Thymus (tissue), 11 donors: Measurements from ENCODE around the gene RUVBL2. TPM values are rescaled to one million over a fixed set of nuclear protein-coding genes. Genes with fewer than 3 reads are reported as not detected.
"Not testable (repeated sequence)": the region's sequence is repeated elsewhere in the genome, so short reads cannot be mapped to it uniquely, and the experiment has no call there.

Experiments
- DNase-seq, 9 donors: peaks; one replicate each; pipeline ENCODE4 v3.0.0-alpha.2; 2013; ENCODE audit warnings: low spot score in 9 of 9, low read depth in 6 of 9, missing footprints in 1 of 9
- H3K27ac ChIP-seq, 2 donors: one replicate each; pipeline ENCODE4 v1.5.1; 2013; ENCODE audit warnings: control low read depth in 1 of 2, low read depth in 1 of 2, low read length in 1 of 2, mild to moderate bottlenecking in 1 of 2, moderate library complexity in 1 of 2
- H3K27me3 ChIP-seq, 2 donors: one replicate each; pipeline ENCODE4 v1.5.1; 2013; ENCODE audit warnings: low read length in 1 of 2; ENCODE audit not compliant: control insufficient read depth in 2 of 2, insufficient read depth in 1 of 2
- H3K36me3 ChIP-seq, 2 donors: one replicate each; pipeline ENCODE4 v1.5.1; 2013; ENCODE audit warnings: low read length in 1 of 2, mild to moderate bottlenecking in 1 of 2, moderate library complexity in 1 of 2; ENCODE audit not compliant: control insufficient read depth in 2 of 2, insufficient read depth in 2 of 2
- H3K4me1 ChIP-seq, 2 donors: one replicate each; pipeline ENCODE4 v1.5.1; 2013; ENCODE audit warnings: low read length in 2 of 2; ENCODE audit not compliant: control insufficient read depth in 2 of 2, insufficient read depth in 2 of 2
- H3K4me3 ChIP-seq, 2 donors: one replicate each; pipeline ENCODE4 v1.5.1; 2013; ENCODE audit warnings: low read length in 2 of 2, control low read depth in 1 of 2, mild to moderate bottlenecking in 1 of 2
- H3K9me3 ChIP-seq, 2 donors: one replicate each; pipeline ENCODE4 v1.5.1; 2013; ENCODE audit warnings: low read length in 1 of 2, mild to moderate bottlenecking in 1 of 2; ENCODE audit not compliant: control insufficient read depth in 2 of 2, insufficient read depth in 1 of 2
- WGBS: extraction: QIAGEN DNeasy Blood & Tissue Kit; methylation state at CpG from one replicate; pipeline ENCODE4 v1.1.7; 2013; 5-methylcytosine and 5-hydroxymethylcytosine counted together
- polyA plus RNA-seq: library from polyadenylated mRNA; stranded (reverse); fragments of 200-250 nt; gene quantifications from one replicate; pipeline ENCODE4 v1.2.3, GENCODE V29; 2013
- total RNA-seq: library from RNA; stranded (reverse); fragments of 120-200 nt; gene quantifications from one replicate; pipeline ENCODE4 v1.2.4, GENCODE V29; 2013
- donor health status: healthy.

RUVBL2 gene
- total and polyA plus RNA-seq, 2 donors: 52.0 to 107 TPM

DNA sequence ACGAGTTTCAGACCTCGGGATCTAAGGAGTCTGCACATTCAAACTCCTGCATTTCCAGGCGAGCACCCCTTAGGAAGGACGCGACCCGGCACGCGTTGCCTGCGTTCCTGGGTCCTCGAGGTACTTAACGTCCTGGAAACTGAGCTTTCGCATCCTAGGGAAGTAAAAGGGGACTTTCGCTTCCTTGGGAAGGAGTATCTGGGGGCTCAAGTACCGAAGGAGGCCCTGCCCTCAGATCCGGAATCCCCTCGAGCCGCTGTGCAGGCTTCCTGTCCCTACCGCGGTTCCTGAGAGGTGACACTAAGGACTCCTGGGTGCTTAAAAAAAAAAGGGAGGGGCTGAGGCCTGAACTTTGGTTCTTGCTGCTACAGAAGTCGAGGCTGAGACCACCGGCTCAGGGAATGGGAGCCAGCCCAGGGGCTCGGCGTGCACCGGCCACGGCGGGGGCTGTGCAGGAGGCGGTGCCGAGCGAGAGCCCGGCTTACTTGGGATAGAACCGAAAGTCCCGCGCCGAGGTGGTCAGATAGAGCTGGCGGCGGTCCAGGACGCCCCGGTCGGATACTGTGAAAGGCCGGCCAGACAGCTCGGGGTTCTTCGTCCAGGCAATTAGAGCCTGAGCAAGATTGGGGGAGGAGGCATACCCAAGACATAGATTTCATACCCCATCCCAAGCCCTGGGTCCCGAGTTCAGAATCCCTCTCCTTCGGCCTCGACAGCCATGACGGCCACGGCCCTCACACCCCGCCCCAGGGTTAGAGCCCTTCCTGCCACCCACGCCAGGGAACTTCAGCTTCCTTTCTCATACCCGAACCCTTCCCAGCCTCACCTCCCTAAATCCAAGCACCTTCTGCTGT is 24.9 kb downstream of the RUVBL2 start:
- not testable (repeated sequence) for H3K9me3 ChIP-seq, H3K27ac ChIP-seq
- 8% methylated on average over 50 of the region's 50 CpGs for WGBS
- Histone ChIP-seq H3K4me3 (peak overlapping the region in 1 of 2 donors; percentile 47), H3K27me3 (peaks cover 16 to 54% of the 10 kb centered on the region in 2 donors), H3K4me1 (peaks cover 3 to 14% of the 10 kb centered on the region in 2 donors), H3K36me3 (peaks cover 13 to 25% of the 10 kb centered on the region in 2 donors)
- peak in 1 of 9 donors; percentile 18 for DNase-seq

DNA sequence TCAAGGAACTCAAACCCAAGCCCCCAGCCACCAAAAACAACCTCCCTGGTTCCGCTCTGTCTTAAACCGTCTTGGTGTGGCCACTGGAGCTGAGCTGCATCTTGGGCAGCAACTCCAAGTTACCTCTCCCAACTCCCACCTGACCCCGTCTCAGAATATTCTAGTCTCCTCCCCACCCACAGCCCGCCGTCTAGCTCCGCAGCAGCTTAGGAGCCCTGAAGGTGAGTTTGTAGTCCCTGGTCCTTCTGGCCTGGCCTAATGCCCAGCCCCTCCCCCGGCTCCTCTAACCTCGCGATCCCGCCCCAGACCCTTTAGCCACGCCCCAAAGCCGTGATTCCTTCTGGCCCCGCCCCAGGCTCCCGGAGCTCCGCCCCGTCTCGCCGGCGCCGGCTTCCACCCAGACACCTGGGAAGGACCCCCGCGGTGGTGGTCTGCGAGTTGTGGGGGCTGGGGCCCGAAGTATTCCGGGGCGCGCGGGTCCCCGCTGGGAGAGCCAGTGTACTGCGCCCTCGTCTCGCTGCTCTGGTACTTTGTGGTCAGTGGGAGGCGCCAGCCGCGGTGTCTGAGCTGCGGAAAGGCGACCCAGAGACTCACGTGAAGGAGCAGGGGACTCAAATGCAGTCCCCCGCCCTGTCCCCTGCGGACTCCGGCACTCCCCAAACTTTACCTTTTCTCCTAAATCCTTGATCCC is 25.7 kb downstream of the RUVBL2 start:
- H3K4me1 ChIP-seq: peaks cover 3 to 14% of the 10 kb centered on the region in 2 donors
- no peak overlapping the region for H3K27ac ChIP-seq
- peaks cover 13 to 21% of the 10 kb centered on the region in 2 donors for H3K36me3 ChIP-seq
- H3K27me3 ChIP-seq: peaks cover 16 to 54% of the 10 kb centered on the region in 2 donors
- WGBS: 19% methylated on average over 41 of the region's 41 CpGs
- peak in 2 of 9 donors; percentile 21 to 39 for DNase-seq
- peak overlapping the region in 1 of 2 donors; percentile 32 for H3K4me3 ChIP-seq
- no peaks in the 10 kb centered on the region for H3K9me3 ChIP-seq

DNA sequence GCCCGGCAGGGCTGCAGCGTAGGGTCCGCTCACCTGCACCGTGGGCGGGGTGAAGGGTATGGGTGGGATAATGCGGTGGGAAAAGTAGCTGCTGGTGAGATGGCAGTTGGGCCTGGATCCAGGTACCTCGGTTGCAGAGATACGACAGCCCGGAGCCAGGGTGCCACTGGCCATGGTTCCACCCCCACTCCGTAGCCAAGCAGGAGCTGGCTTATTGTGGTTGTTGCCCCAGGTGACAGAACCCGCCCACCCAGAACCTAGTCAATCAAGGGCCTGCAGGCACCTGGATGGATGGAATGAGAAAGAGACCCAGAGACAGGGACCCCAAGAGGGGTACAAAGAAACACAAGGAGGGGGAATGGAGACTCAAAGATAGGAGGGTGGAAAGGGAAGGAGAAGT is 26.7 kb downstream of the RUVBL2 start:
- no peak for DNase-seq
- 87% methylated on average over 11 of the region's 11 CpGs for WGBS
- Histone ChIP-seq H3K27ac (no peak overlapping the region), H3K4me3 (no peak overlapping the region), H3K27me3 (peaks cover 16 to 54% of the 10 kb centered on the region in 2 donors), H3K9me3 (no peaks in the 10 kb centered on the region), H3K4me1 (peaks cover 3 to 14% of the 10 kb centered on the region in 2 donors), H3K36me3 (peaks cover 10 to 12% of the 10 kb centered on the region in 2 donors)

DNA sequence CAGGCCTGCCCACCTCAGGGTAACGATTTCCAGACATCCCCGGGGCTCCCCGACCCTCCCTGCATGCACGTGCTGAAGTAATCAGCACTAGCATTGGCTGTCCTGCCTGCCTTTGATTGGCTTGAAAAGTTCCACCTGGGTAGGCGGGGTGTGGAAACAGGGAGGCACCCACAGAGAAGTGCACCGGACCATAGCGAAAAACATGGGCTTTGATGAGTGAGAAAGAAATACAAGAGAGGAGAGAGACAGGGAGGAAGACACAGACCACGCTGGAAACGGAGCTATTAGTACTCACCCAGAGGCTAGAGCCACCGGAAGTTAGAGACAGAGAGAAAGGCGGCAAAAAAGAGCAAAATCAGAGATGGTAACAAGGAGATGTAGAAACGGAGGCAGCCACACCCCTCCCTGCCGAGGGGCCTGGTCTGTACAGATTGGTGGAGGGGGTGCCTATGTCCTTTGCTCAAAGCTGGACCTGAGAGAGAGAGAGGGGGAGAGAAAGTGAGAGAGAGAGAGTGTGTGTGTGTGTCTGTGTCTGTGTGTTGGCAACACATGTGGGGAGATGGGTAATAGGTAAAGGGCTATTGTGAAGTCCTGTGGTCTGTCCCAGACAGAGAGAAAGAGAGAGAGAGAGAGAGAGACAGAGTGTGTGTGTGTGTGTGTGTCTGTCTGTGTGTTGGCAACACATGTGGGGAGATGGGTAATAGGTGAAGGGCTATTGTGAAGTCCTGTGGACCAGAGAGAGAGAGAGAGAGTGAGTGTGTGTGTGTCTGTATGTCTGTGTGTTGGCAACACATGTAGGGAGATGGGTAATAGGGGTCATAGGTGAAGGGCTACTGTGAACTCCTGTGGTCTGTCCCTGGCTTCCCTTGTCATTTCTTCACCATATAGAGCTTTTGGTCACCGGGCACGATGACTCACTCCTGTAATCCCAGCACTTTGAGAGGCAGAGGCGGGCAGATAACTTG is 27.5 kb downstream of the RUVBL2 start:
- Histone ChIP-seq H3K4me1 (peaks cover 3 to 14% of the 10 kb centered on the region in 2 donors), H3K27me3 (peaks cover 16 to 54% of the 10 kb centered on the region in 2 donors), H3K4me3 (no peak overlapping the region), H3K9me3 (no peaks in the 10 kb centered on the region), H3K27ac (no peak overlapping the region), H3K36me3 (peaks cover under 1 to 3% of the 10 kb centered on the region in 2 donors)
- DNase-seq: no peak
- 56% methylated on average over 16 of the region's 16 CpGs for WGBS

DNA sequence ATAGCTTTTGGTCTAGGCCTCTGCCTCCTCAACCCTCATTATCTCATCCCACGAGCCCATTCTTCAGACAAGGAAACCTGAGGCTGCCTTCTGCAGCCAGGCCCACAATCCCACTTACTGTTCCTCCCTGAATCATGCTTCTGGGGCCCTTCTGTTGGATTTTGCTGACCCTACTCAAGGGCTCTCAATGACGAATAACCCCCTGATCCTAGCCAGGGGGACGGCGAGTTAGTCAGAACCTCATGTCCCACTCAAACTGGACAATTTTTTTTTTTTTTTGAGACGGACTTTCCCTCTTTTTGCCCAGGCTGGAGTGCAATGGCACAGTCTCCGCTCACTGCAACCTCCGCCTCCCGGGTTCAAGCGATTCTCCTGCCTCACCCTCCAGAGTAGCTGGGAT is 28.4 kb downstream of the RUVBL2 start:
- Histone ChIP-seq H3K36me3 (no peaks in the 10 kb centered on the region), H3K4me3 (no peak overlapping the region), H3K9me3 (no peaks in the 10 kb centered on the region), H3K27ac (no peak overlapping the region), H3K4me1 (peaks cover 3 to 14% of the 10 kb centered on the region in 2 donors), H3K27me3 (peaks cover 16 to 53% of the 10 kb centered on the region in 2 donors)
- 96% methylated on average over 9 of the region's 9 CpGs for WGBS
- DNase-seq: no peak

DNA sequence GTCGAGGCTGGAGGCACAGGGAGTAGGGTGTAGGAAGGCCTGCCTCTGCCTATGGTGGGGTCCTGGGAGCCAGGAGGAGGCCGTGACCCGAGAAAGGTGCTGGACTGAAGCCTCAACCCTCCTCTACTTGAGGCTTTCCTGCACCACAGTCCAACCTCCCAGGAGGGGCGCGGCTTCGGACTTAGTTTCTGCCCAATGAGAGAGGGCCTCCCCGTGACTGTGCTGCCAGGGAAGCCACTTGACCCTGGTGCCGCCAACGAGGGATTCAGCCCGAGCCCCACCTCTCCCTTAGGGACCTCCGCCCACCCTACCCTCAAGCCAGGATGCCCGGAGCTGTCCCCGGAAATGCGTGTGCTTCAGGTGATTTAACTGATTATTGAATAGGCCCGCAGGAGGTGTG is 30.5 kb downstream of the RUVBL2 start, which contains the start of gene CGB3:
Gene CGB3, minus strand, starts transcription at position 101 of the 400 bp plus-strand sequence. CDS start 362 bp downstream, outside the sequence.
- not testable (repeated sequence) for H3K9me3 ChIP-seq, H3K4me1 ChIP-seq, DNase-seq, H3K4me3 ChIP-seq, H3K27ac ChIP-seq, H3K36me3 ChIP-seq
- WGBS: 77% methylated on average over 15 of the region's 15 CpGs
- H3K27me3 ChIP-seq: peaks cover 10 to 32% of the 10 kb centered on the region in 2 donors

DNA sequence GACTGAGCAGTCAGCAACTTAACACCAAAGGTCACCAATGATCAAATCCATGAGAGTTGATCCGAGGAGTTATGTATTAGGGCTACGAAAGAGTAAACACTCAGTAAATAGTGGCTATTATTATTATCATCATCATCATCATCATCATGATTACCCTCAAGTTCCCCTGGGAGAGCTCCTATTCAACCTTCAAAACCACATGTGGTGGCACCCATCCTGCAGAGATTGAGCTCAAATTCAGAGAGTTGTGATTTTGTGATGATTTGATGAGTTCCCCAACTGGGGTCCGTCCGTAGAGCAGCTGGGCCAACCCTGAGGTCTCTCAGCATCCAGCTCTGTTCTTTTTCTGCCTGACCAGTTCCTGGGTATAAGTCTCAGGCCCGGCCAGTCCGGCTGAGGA is 31.4 kb downstream of the RUVBL2 start:
- H3K4me3 ChIP-seq, H3K9me3 ChIP-seq, H3K27ac ChIP-seq, H3K4me1 ChIP-seq, DNase-seq, H3K36me3 ChIP-seq: not testable (repeated sequence)
- WGBS: 93% methylated on average over 4 of the region's 6 CpGs
- peaks cover 4 to 24% of the 10 kb centered on the region in 2 donors for H3K27me3 ChIP-seq

DNA sequence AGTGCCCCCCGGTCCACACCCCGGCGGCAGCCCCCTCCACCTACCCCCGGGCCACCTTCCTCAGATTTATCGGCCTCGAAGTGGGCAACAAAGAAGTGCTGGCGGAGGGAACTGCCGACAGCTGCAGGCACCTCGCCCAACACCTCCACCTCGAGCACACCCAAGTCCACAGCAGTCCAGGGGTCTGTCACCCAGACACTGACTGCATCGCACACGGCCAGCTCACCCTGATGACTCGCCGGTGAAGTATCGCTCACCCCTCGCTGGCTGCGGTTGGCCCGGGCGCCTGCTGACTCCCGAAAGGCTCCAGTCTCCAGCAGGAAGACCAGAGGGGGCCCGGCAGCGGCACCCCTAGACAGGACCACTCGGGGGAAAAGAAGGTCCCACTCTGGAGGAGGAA is 31.9 kb downstream of the RUVBL2 start:
- not testable (repeated sequence) for H3K4me1 ChIP-seq, DNase-seq, H3K9me3 ChIP-seq, H3K4me3 ChIP-seq, H3K27ac ChIP-seq, H3K36me3 ChIP-seq
- peaks cover 0 to 19% of the 10 kb centered on the region in 2 donors for H3K27me3 ChIP-seq
- 91% methylated on average over 23 of the region's 23 CpGs for WGBS
